Mesothelial cell of epicardium (in vitro differentiated cells): ENCODE data around the gene INO80E. TPM values are rescaled to one million over a fixed set of nuclear protein-coding genes. Genes with fewer than 3 reads are reported as not detected.
A peak's percentile ranks its signal among the peaks of the same experiment; 100 is the strongest.
"Not testable (repeated sequence)": the region's sequence is repeated elsewhere in the genome, so short reads cannot be mapped to it uniquely, and the experiment has no call there.

Source experiments
- DNase-seq, 2 experiments: peaks; one replicate each; pipeline ENCODE4 v3.0.0; 2021; ENCODE audit warnings: low spot score in 2 of 2; ENCODE audit not compliant: unreplicated experiment in 2 of 2
- H3K27ac Mint-ChIP-seq: 2 replicates; pipeline ENCODE4 v1.8.0; 2021; ENCODE audit warnings: mixed read lengths
- H3K27me3 Mint-ChIP-seq: 2 replicates; pipeline ENCODE4 v1.8.0; 2021; ENCODE audit warnings: low read depth, mixed read lengths
- H3K36me3 Mint-ChIP-seq: 2 replicates; pipeline ENCODE4 v1.8.0; 2021; ENCODE audit warnings: mixed read lengths
- H3K4me1 Mint-ChIP-seq: 2 replicates; pipeline ENCODE4 v1.8.0; 2021; ENCODE audit warnings: mixed read lengths
- H3K4me3 Mint-ChIP-seq: 2 replicates; pipeline ENCODE4 v1.8.0; 2021; ENCODE audit warnings: mild to moderate bottlenecking, moderate library complexity, mixed read lengths
- H3K9me3 Mint-ChIP-seq: 2 replicates; pipeline ENCODE4 v1.8.0; 2021; ENCODE audit warnings: mixed read lengths
- total RNA-seq: library from RNA; stranded (reverse); gene quantifications from 3 replicates; pipeline ENCODE4 v1.2.1, GENCODE V29; 2021
- TF ChIP-seq, protein P1 (sequence below): fragments of 200-600 bp; sonication (generic); IDR thresholded peaks from one replicate; pipeline ENCODE4 v1.5.0; 2021; ENCODE audit warnings: antibody characterized with exemption; ENCODE audit not compliant: unreplicated experiment

The INO80E gene
- total RNA-seq, 1 donor from 2014 or later = 62.9 TPM

- TF ChIP-seq, protein P1, sequence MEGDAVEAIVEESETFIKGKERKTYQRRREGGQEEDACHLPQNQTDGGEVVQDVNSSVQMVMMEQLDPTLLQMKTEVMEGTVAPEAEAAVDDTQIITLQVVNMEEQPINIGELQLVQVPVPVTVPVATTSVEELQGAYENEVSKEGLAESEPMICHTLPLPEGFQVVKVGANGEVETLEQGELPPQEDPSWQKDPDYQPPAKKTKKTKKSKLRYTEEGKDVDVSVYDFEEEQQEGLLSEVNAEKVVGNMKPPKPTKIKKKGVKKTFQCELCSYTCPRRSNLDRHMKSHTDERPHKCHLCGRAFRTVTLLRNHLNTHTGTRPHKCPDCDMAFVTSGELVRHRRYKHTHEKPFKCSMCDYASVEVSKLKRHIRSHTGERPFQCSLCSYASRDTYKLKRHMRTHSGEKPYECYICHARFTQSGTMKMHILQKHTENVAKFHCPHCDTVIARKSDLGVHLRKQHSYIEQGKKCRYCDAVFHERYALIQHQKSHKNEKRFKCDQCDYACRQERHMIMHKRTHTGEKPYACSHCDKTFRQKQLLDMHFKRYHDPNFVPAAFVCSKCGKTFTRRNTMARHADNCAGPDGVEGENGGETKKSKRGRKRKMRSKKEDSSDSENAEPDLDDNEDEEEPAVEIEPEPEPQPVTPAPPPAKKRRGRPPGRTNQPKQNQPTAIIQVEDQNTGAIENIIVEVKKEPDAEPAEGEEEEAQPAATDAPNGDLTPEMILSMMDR = no peak
- peak overlapping the region; percentile 39 for H3K4me3 Mint-ChIP-seq
- no peaks in the 10 kb centered on the region for H3K9me3 Mint-ChIP-seq
- peaks cover 10% of the 10 kb centered on the region for H3K4me1 Mint-ChIP-seq
- H3K27ac Mint-ChIP-seq = no peak overlapping the region
- H3K27me3 Mint-ChIP-seq = peaks cover 46% of the 10 kb centered on the region
- H3K36me3 Mint-ChIP-seq = no peaks in the 10 kb centered on the region
- no peak for DNase-seq
Measured at GRCh38 chr16:30009085-30009862, 13.2 kb downstream of the INO80E start.

- no peak for DNase-seq
- Mint-ChIP-seq H3K9me3 (no peaks in the 10 kb centered on the region), H3K36me3 (no peaks in the 10 kb centered on the region), H3K27me3 (peaks cover 46% of the 10 kb centered on the region), H3K27ac (no peak overlapping the region), H3K4me1 (peaks cover 10% of the 10 kb centered on the region), H3K4me3 (peak overlapping the region; percentile 66)
- TF ChIP-seq, protein P1 = no peak
Measured at GRCh38 chr16:30009990-30010843, 14.2 kb downstream of the INO80E start.

DNA sequence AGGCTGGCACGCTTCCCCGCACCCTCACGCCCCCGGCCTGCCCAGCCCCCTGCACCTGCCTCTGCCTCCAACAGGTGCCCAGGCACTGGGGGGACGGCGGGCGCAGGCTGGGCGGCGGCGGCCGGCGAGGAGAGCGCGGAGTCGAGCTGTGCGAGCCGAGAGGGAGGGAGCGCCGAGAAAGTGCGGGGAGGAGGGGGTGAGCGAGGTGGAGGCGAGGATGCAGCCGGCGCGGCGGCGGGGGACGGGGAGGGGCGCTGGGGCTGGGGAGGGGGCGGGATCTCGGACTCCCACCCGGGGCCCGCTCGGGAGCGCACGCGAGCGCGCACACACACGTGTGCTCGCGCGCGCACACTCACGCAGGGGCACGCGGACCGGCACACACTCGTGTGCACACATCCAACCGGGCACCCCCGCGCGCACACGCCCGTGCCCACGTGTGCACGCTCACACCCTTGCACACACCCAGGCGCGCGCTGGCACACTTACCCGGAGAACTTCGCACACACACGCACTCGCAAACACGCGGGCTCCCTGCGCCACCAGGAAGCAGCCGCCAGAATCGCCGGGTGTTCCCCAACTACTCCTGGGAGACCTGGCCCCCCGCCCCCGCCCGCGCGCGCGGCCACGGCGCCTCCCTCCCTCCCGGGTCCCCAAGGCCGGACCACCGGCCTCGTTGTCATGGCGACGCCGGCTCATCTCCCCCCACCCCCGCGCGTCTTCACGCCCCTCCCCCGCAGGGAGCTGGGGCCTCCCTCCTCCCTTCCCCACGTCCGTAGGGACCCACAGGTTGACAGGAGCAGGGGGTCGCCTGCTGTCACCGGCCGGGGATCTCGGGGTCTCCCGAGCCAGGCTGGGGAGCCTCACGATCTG is 15.0 kb downstream of the INO80E start, which contains the start of gene DOC2A:
DOC2A (minus strand) TSS at position 184 of the 870 bp plus-strand sequence. CDS start 805 bp downstream, outside the sequence.
- TF ChIP-seq, protein P1 = no peak
- DNase-seq = peak in 1 of 2 experiments; percentile 65
- Mint-ChIP-seq H3K4me3 (peak within 1 kb of the TSS; percentile 70), H3K4me1 (peaks cover 10% of the 10 kb centered on the region), H3K27me3 (peaks cover 46% of the 10 kb centered on the region), H3K27ac (no peak within 1 kb of the TSS), H3K36me3 (no peaks in the 10 kb centered on the region), H3K9me3 (no peaks in the 10 kb centered on the region)

- Mint-ChIP-seq H3K27me3 (peaks cover 50% of the 10 kb centered on the region), H3K27ac (no peak overlapping the region), H3K4me3 (peak overlapping the region; percentile 70), H3K36me3 (no peaks in the 10 kb centered on the region), H3K9me3 (no peaks in the 10 kb centered on the region), H3K4me1 (peaks cover 10% of the 10 kb centered on the region)
- TF ChIP-seq, protein P1 = no peak
- no peak for DNase-seq
Measured at GRCh38 chr16:30011714-30012504, 15.9 kb downstream of the INO80E start.

DNA sequence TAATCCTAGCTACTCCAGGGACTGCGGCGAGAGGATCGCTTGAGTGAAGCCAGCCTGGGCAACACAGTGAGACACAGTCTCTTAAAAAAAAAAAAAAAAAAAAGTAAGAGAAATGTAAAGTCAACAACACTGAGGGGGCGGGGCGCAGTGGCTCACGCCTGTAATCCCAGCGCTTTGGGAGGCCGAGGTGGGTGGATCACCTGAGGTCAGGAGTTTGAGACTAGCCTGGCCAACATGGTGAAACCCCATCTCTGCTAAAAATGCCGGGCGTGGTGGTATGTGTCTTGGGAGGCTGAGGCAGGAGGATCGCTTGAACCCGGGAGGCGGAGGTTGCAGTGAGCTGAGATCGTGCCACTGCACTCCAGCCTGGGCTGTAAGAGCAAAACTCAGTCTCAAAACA is 16.6 kb downstream of the INO80E start:
- not testable (repeated sequence) for DNase-seq, H3K27ac Mint-ChIP-seq, H3K36me3 Mint-ChIP-seq, H3K4me1 Mint-ChIP-seq, H3K4me3 Mint-ChIP-seq, H3K9me3 Mint-ChIP-seq
- peaks cover 48% of the 10 kb centered on the region for H3K27me3 Mint-ChIP-seq

- not testable (repeated sequence) for DNase-seq, H3K4me1 Mint-ChIP-seq, H3K27ac Mint-ChIP-seq, H3K9me3 Mint-ChIP-seq, H3K36me3 Mint-ChIP-seq, H3K4me3 Mint-ChIP-seq
- H3K27me3 Mint-ChIP-seq = peaks cover 25% of the 10 kb centered on the region
Measured at GRCh38 chr16:30015450-30015849, 19.4 kb downstream of the INO80E start.
